PC-3 (cell line): ENCODE measurements around the gene LGI1. TPM values are rescaled to one million over a fixed set of nuclear protein-coding genes. Genes with fewer than 3 reads are reported as not detected.

ENCODE experiments used
- ATAC-seq: fragments of 200-7000 bp; cut with Tn5 transposase; 2 replicates; pipeline ENCODE4 v1.9.1; 2020; ENCODE audit warnings: mild to moderate bottlenecking, moderate library complexity
- BruUV-seq: library from RNA; stranded (reverse); fragments of 400-500 nt; replicated peaks from 2 replicates; lab custom pipeline; 2021; lab: Mats Ljungman, UMichigan
- CTCF ChIA-PET: fragments of 300-600 bp; sonication (Branson Sonifier 250); formaldehyde crosslinking; loops from one replicate; lab custom pipeline; 2022; ENCODE audit warnings: antibody characterized with exemption; lab: Charles Lee
- POLR2A ChIA-PET: fragments of 300-600 bp; sonication (Branson Sonifier 250); formaldehyde crosslinking; loops from one replicate; lab custom pipeline; 2022; ENCODE audit warnings: antibody characterized with exemption; ENCODE audit not compliant: unreplicated experiment; lab: Charles Lee
- DNase-seq: peaks from one replicate; pipeline ENCODE4 v3.0.0-alpha.2; 2015
- H2AFZ ChIP-seq: fragments of 300-600 bp; sonication (generic); 2 replicates; pipeline ENCODE4 v1.6.0; 2016; ENCODE audit warnings: antibody characterized with exemption, low read length
- H3F3A ChIP-seq: fragments of 300-600 bp; sonication (generic); one replicate; pipeline ENCODE4 v1.6.0; 2017; ENCODE audit warnings: antibody characterized with exemption, low read length, control low read depth, mild to moderate bottlenecking; ENCODE audit not compliant: unreplicated experiment
- H3K27ac ChIP-seq: fragments of 300-600 bp; sonication (generic); 2 replicates; pipeline ENCODE4 v1.5.1; 2016; ENCODE audit warnings: mild to moderate bottlenecking, low read length
- H3K27me3 ChIP-seq: fragments of 300-600 bp; sonication (generic); 2 replicates; pipeline ENCODE4 v1.6.1; 2016; ENCODE audit warnings: low read length, mixed read lengths
- H3K36me3 ChIP-seq: fragments of 300-600 bp; sonication (generic); 2 replicates; pipeline ENCODE4 v1.6.1; 2016; ENCODE audit warnings: low read depth, mixed run types, low read length, mixed read lengths
- H3K4me1 ChIP-seq: fragments of 300-600 bp; sonication (generic); 2 replicates; pipeline ENCODE4 v1.5.1; 2016; ENCODE audit warnings: low read length; ENCODE audit not compliant: insufficient read depth
- H3K4me2 ChIP-seq: fragments of 300-600 bp; sonication (generic); 2 replicates; pipeline ENCODE4 v1.6.0; 2016; ENCODE audit warnings: low read length
- H3K4me3 ChIP-seq: fragments of 300-600 bp; sonication (generic); 2 replicates; pipeline ENCODE4 v1.5.1; 2016; ENCODE audit warnings: mild to moderate bottlenecking, low read length, mixed read lengths
- H3K79me2 ChIP-seq: fragments of 300-600 bp; sonication (generic); 2 replicates; pipeline ENCODE4 v1.6.1; 2017; ENCODE audit warnings: low read length, mixed read lengths
- H3K9ac ChIP-seq: fragments of 300-600 bp; sonication (generic); 2 replicates; pipeline ENCODE4 v1.6.0; 2016; ENCODE audit warnings: mild to moderate bottlenecking, low read length
- H3K9me2 ChIP-seq: fragments of 300-600 bp; sonication (generic); replicated peaks from 2 replicates; pipeline ENCODE4 v1.6.1; 2016; ENCODE audit warnings: mixed run types, low read length, mixed read lengths
- H3K9me3 ChIP-seq: fragments of 300-600 bp; sonication (generic); 2 replicates; pipeline ENCODE4 v1.6.1; 2016; ENCODE audit warnings: low read length, mixed read lengths
- H4K20me1 ChIP-seq: fragments of 300-600 bp; sonication (generic); 2 replicates; pipeline ENCODE4 v1.6.1; 2016; ENCODE audit warnings: low read length, mixed read lengths
- CTCF ChIP-seq: fragments of 300-600 bp; sonication (generic); conservative IDR thresholded peaks from 2 replicates; pipeline ENCODE4 v1.5.1; 2017; ENCODE audit warnings: antibody characterized with exemption, low read depth, mild to moderate bottlenecking, low read length
- EZH2 ChIP-seq: fragments of 300-600 bp; sonication (generic); IDR thresholded peaks from one replicate; pipeline ENCODE4 v1.6.1; 2017; ENCODE audit warnings: antibody characterized with exemption, mild to moderate bottlenecking, low read length; ENCODE audit not compliant: unreplicated experiment
- EZH2phosphoT487 ChIP-seq: fragments of 300-600 bp; sonication (generic); IDR thresholded peaks from 2 replicates; pipeline ENCODE4 v1.6.1; 2018; ENCODE audit warnings: mild to moderate bottlenecking, antibody characterized with exemption, low read length, borderline replicate concordance
- intact Hi-C: fragments of 100-400 bp; cut with micrococcal nuclease; formaldehyde crosslinking; loops from 2 replicates; pipeline ENCODE4 v1.9.0; 2023
- total RNA-seq: library from RNA; depleted of rRNA; stranded (reverse); fragments of >200 nt; gene quantifications from 2 replicates; pipeline ENCODE4 v1.2.3, GENCODE V29; 2014

LGI1 gene
- total RNA-seq, 1 experiment from 2014 or later = not detected

DNA sequence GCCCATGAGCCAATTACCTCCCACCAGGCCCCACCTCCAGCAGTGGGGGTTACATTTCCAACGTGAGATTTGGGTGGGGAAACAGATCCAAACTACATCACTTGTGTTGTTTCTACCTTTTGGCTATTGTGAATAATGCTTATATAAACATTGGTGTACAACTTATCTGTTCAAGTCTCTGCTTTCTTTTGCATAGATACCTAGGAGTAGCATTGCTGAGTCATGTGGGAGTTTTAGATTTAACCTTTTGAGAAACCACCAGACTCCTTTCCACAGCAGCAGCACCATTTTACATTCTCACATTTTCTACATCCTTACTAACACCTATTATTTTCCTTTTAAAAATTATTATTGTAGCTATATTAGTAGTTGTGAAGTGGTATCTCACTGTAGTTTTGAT lies 41.0 kb upstream of the LGI1 start:
- Histone ChIP-seq H3K9ac (no peak overlapping the region), H3F3A (no peaks in the 10 kb centered on the region), H3K36me3 (no peaks in the 10 kb centered on the region), H3K79me2 (no peaks in the 10 kb centered on the region), H3K4me1 (no peaks in the 10 kb centered on the region), H3K9me3 (no peaks in the 10 kb centered on the region), H3K9me2 (no peaks in the 10 kb centered on the region), H2AFZ (no peak overlapping the region), H3K27ac (no peak overlapping the region), H4K20me1 (no peaks in the 10 kb centered on the region), H3K4me2 (no peak overlapping the region), H3K4me3 (no peak overlapping the region), H3K27me3 (no peaks in the 10 kb centered on the region)
- ATAC-seq (no peak), DNase-seq (no peak)
- POLR2A ChIA-PET = no interaction called here
- TF ChIP-seq EZH2phosphoT487 (no peak), EZH2 (no peak)
- CTCF ChIA-PET = no interaction called here
- BruUV-seq = no TSS peak
- intact Hi-C loops = no loop called here

DNA sequence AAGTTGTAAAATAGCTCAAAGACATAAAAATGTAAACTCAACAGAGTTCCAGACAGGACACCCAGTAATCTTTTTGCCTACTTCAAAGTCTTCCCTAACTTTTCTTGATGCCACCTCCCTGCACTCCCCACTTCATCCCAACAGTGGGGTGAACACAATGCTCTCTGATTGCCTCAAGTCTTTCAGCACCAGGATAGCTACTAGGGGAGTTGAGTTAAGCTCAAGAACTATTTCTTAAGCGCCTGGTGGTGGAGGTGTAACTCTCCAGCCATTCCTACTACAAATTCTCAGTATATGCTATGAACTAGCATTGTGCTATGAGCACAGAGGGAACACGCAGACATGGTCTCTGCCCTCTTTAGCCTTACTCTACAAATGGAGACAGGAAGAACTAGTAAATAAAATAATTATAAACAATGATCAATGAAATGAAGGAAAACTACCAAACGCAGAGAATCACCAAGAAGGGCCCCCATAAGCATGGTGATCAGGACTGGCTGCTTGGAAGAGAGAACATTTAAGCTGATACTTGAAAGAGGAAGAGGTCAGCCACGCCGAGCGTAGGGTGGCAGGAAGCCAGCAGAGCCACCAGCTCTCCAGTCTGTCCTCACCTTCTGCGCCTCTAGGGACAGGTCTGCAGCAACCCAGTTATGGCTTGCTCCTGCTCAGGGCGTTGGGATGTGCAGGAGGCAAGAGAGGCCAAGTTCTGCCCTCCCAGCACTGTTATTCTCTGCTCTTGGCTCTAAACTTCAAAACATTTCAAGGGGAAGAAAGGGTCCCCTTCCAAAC lies 38.6 kb upstream of the LGI1 start:
- Histone ChIP-seq H3K9me3 (no peaks in the 10 kb centered on the region), H4K20me1 (no peaks in the 10 kb centered on the region), H3F3A (no peaks in the 10 kb centered on the region), H3K4me3 (no peak overlapping the region), H3K79me2 (no peaks in the 10 kb centered on the region), H3K4me1 (peaks cover 5% of the 10 kb centered on the region; the same call in 1 of the 2 replicates), H3K36me3 (no peaks in the 10 kb centered on the region), H2AFZ (no peak overlapping the region), H3K4me2 (no peak overlapping the region), H3K27ac (no peak overlapping the region), H3K9me2 (no peaks in the 10 kb centered on the region), H3K9ac (no peak overlapping the region), H3K27me3 (no peaks in the 10 kb centered on the region)
- BruUV-seq = no TSS peak
- intact Hi-C loops = no loop called here
- TF ChIP-seq EZH2 = no peak
- TF ChIP-seq CTCF = no peak
- no peak for TF ChIP-seq EZH2phosphoT487
- POLR2A ChIA-PET = no interaction called here
- CTCF ChIA-PET = interaction anchor here (0.6 kb wide), 1 partner anchor 13 kb away, joined by 5 read pairs; no protein-coding TSS in a partner anchor
- ATAC-seq (no peak), DNase-seq (no peak)

DNA sequence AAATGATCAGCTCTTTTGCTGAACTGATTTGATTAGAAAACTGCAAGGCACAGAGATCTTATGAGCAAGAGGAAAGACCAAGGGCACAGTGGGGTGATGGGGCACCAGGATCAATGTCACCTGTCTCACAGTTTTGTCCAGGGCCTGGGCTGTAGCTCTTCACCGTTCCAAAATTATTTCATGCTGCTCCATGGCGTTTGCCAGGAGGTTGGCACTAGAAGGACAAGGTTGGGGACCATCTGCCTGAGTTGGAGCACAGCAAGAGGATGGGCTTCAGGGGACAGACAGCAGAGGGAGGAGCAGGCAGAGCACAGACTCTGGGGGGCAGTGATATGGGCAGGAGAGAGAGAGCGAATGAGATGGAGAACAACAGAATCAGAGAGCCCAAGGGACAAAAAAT lies 37.8 kb upstream of the LGI1 start:
- intact Hi-C loops = no loop called here
- no peak overlapping the region for H3K4me2 ChIP-seq
- DNase-seq = no peak
- H3K4me3 ChIP-seq = no peak overlapping the region
- ChIA-PET POLR2A (no interaction called here), CTCF (no interaction called here)
- no peaks in the 10 kb centered on the region for H3K27me3 ChIP-seq
- no TSS peak for BruUV-seq
- no peak overlapping the region for H3K27ac ChIP-seq
- TF ChIP-seq EZH2phosphoT487 (no peak), CTCF (no peak), EZH2 (no peak)
- H3K9ac ChIP-seq = no peak overlapping the region
- H3K79me2 ChIP-seq = no peaks in the 10 kb centered on the region
- H3K9me3 ChIP-seq = no peaks in the 10 kb centered on the region
- no peaks in the 10 kb centered on the region for H3F3A ChIP-seq
- no peak overlapping the region for H2AFZ ChIP-seq
- no peaks in the 10 kb centered on the region for H4K20me1 ChIP-seq
- no peak for ATAC-seq
- H3K36me3 ChIP-seq = no peaks in the 10 kb centered on the region
- peaks cover 5% of the 10 kb centered on the region; the same call in 1 of the 2 replicates for H3K4me1 ChIP-seq
- H3K9me2 ChIP-seq = no peaks in the 10 kb centered on the region
